HL-60 (cell line): ENCODE measurements around the gene SULT6B1.

Experiments used
- DNase-seq, 2 experiments: peaks; one replicate each; pipeline ENCODE4 v3.0.0-alpha.2; 2010 to 2020; ENCODE audit warnings: low read depth in 1 of 2, low spot score in 1 of 2
- H3K27ac ChIP-seq: fragments of 250-450 bp; sonication (Bioruptor Pico); replicated peaks from 2 replicates; pipeline ENCODE4 v1.5.1; 2020; ENCODE audit warnings: mild to moderate bottlenecking, moderate library complexity
- H3K27me3 ChIP-seq: fragments of 250-450 bp; sonication (Bioruptor Pico); 2 replicates; pipeline ENCODE4 v1.5.1; 2021; ENCODE audit warnings: mild to moderate bottlenecking, moderate library complexity; ENCODE audit not compliant: insufficient read depth, poor library complexity, severe bottlenecking
- H3K4me3 ChIP-seq: replicated peaks from 2 replicates; pipeline ENCODE4 v1.5.1; 2011; ENCODE audit warnings: mild to moderate bottlenecking, control low read depth, low read length; ENCODE audit not compliant: insufficient read depth
- CTCF ChIP-seq: IDR thresholded peaks from one replicate; pipeline ENCODE4 v1.5.1; 2011; ENCODE audit warnings: low read length, control low read depth, inconsistent platforms; ENCODE audit not compliant: insufficient read depth
- GABPA ChIP-seq: IDR thresholded peaks from 2 replicates; pipeline ENCODE4 v1.6.1; 2012; ENCODE audit warnings: low read depth
- POLR2AphosphoS5 ChIP-seq: IDR thresholded peaks from 2 replicates; pipeline ENCODE4 v1.6.1; 2012; ENCODE audit warnings: low read depth
- REST ChIP-seq: IDR thresholded peaks from 2 replicates; pipeline ENCODE4 v1.6.1; 2012; ENCODE audit warnings: low read depth; ENCODE audit not compliant: insufficient replicate concordance
- SPI1 ChIP-seq: IDR thresholded peaks from 2 replicates; pipeline ENCODE4 v1.6.1; 2012; ENCODE audit warnings: low read depth, mild to moderate bottlenecking, borderline replicate concordance

SULT6B1 gene

DNA sequence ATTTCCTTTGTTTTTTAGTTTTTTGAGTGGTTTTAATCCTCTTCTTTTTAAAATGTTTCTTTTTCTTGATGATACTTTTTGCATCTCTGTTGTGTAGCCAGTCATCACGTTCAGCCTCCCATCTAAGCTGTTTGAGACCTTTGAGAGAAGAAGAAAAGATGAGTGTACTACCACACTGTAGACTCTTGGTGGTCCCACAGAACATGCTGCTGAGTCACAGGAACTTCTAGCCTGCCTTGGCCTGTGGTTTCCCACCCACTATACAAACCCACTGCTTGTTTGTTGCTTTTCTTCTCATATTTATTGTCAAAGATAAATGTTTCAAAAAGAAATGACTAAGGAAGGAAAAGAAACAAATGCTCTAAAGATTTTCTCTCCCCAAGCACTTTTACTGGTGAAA, 13.3 kb upstream of the SULT6B1 start:
- H3K27me3 ChIP-seq: no peaks in the 10 kb centered on the region
- H3K4me3 ChIP-seq: no peak overlapping the region
- H3K27ac ChIP-seq: peak overlapping the region; percentile 15; the same call in 1 of the 2 replicates
- no peak for DNase-seq
- TF ChIP-seq GABPA: no peak
- TF ChIP-seq SPI1: no peak
- no peak for TF ChIP-seq POLR2AphosphoS5
- no peak for TF ChIP-seq CTCF
- no peak for TF ChIP-seq REST

DNA sequence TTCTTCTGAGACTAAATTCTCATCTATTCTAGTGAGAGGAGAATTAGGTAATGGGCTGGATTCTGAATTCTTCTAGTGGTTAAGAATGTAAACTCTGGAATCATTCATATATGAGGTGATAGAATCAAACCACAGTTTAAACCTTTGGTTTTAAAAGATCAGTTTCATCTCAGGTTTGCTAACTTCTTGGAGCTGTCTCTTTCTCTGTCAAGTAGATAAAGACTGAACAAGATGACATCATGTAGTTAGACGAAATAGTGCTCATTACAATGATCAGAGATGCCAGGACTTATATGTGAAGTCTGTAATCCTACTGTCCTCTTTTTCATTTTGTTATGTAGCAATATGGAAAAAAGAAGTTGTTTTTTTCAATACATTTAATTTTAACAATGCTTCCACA, 12.7 kb upstream of the SULT6B1 start:
- TF ChIP-seq GABPA: no peak
- no peak for TF ChIP-seq SPI1
- TF ChIP-seq CTCF: no peak
- no peak for TF ChIP-seq POLR2AphosphoS5
- TF ChIP-seq REST: no peak
- Histone ChIP-seq H3K4me3 (no peak overlapping the region), H3K27me3 (no peaks in the 10 kb centered on the region), H3K27ac (no peak overlapping the region)
- DNase-seq: no peak

GRCh38 chr2:37198681-37199065, 10.2 kb upstream of the SULT6B1 start:
- Histone ChIP-seq H3K4me3 (no peak overlapping the region), H3K27ac (no peak overlapping the region), H3K27me3 (no peaks in the 10 kb centered on the region)
- TF ChIP-seq REST: no peak
- no peak for TF ChIP-seq GABPA
- TF ChIP-seq SPI1: no peak
- TF ChIP-seq CTCF: no peak
- no peak for TF ChIP-seq POLR2AphosphoS5
- no peak for DNase-seq
